Nephron (organoid): ENCODE measurements around the gene RGPD4.
"Not testable (repeated sequence)": the region's sequence is repeated elsewhere in the genome, so short reads cannot be mapped to it uniquely, and the experiment has no call there.

Experiments used
- H3K27ac Mint-ChIP-seq, 3 experiments: 2 replicates each; pipeline ENCODE4 v1.8.0; 2020; ENCODE audit warnings: mixed read lengths in 3 of 3, mild to moderate bottlenecking in 2 of 3, moderate library complexity in 1 of 3
- H3K27me3 Mint-ChIP-seq: 2 replicates; pipeline ENCODE4 v1.8.0; 2021; ENCODE audit warnings: low read depth, mild to moderate bottlenecking, moderate library complexity, mixed read lengths
- H3K36me3 Mint-ChIP-seq: 2 replicates; pipeline ENCODE4 v1.8.0; 2020; ENCODE audit warnings: low read depth, mixed read lengths
- H3K4me1 Mint-ChIP-seq: 2 replicates; pipeline ENCODE4 v1.8.0; 2020; ENCODE audit warnings: mixed read lengths
- H3K4me3 Mint-ChIP-seq, 3 experiments: 2 replicates each; pipeline ENCODE4 v1.8.0; 2020; ENCODE audit warnings: mild to moderate bottlenecking in 3 of 3, mixed read lengths in 3 of 3, moderate library complexity in 2 of 3
- H3K9me3 Mint-ChIP-seq: 2 replicates; pipeline ENCODE4 v1.8.0; 2020; ENCODE audit warnings: mixed read lengths
- CTCF ChIP-seq, 3 experiments: fragments of 200-600 bp; sonication (generic); IDR thresholded peaks; one replicate each; pipeline ENCODE4 v1.5.0; 2021; ENCODE audit warnings: antibody characterized with exemption in 3 of 3; ENCODE audit not compliant: unreplicated experiment in 3 of 3

Gene RGPD4

GRCh38 chr2:107833618-107834017, 6.9 kb downstream of the RGPD4 start:
- H3K27me3 Mint-ChIP-seq, H3K4me1 Mint-ChIP-seq, H3K4me3 Mint-ChIP-seq, H3K27ac Mint-ChIP-seq, H3K36me3 Mint-ChIP-seq, H3K9me3 Mint-ChIP-seq: not testable (repeated sequence)
- peak in 1 of 3 experiments; percentile 10 for TF ChIP-seq CTCF (IDR thresholded peaks at IDR 0.05; ENCODE audit: unreplicated experiment in 3 of 3)

- not testable (repeated sequence) for H3K9me3 Mint-ChIP-seq, H3K4me3 Mint-ChIP-seq, H3K27ac Mint-ChIP-seq, H3K36me3 Mint-ChIP-seq, H3K27me3 Mint-ChIP-seq, H3K4me1 Mint-ChIP-seq
Measured at GRCh38 chr2:107916121-107916520, 89.4 kb downstream of the RGPD4 start.

GRCh38 chr2:107916696-107917370, 90.1 kb downstream of the RGPD4 start:
- not testable (repeated sequence) for H3K9me3 Mint-ChIP-seq, H3K36me3 Mint-ChIP-seq, H3K4me1 Mint-ChIP-seq, H3K27me3 Mint-ChIP-seq, H3K4me3 Mint-ChIP-seq, H3K27ac Mint-ChIP-seq

- peaks cover 11% of the 10 kb centered on the region for H3K4me1 Mint-ChIP-seq
- no peaks in the 10 kb centered on the region for H3K27me3 Mint-ChIP-seq
- H3K27ac Mint-ChIP-seq = no peak overlapping the region
- H3K4me3 Mint-ChIP-seq = no peak overlapping the region
- TF ChIP-seq CTCF (IDR thresholded peaks at IDR 0.05; ENCODE audit: unreplicated experiment in 3 of 3) = no peak
- peaks cover 3% of the 10 kb centered on the region for H3K9me3 Mint-ChIP-seq
- H3K36me3 Mint-ChIP-seq = no peaks in the 10 kb centered on the region
Measured at GRCh38 chr2:107927034-107927534, 100.4 kb downstream of the RGPD4 start.

- Mint-ChIP-seq H3K4me1 (peaks cover 25% of the 10 kb centered on the region), H3K27me3 (peaks cover 5% of the 10 kb centered on the region), H3K4me3 (no peak overlapping the region), H3K27ac (peak overlapping the region; percentile 39 to 76 (median 47)), H3K36me3 (no peaks in the 10 kb centered on the region), H3K9me3 (no peaks in the 10 kb centered on the region)
- no peak for TF ChIP-seq CTCF (IDR thresholded peaks at IDR 0.05; ENCODE audit: unreplicated experiment in 3 of 3)
Measured at GRCh38 chr2:107931412-107931811, 104.7 kb downstream of the RGPD4 start.

GRCh38 chr2:107932488-107932887, 105.8 kb downstream of the RGPD4 start:
- no peak for TF ChIP-seq CTCF (IDR thresholded peaks at IDR 0.05; ENCODE audit: unreplicated experiment in 3 of 3)
- no peaks in the 10 kb centered on the region for H3K36me3 Mint-ChIP-seq
- no peak overlapping the region for H3K4me3 Mint-ChIP-seq
- H3K9me3 Mint-ChIP-seq = no peaks in the 10 kb centered on the region
- H3K27ac Mint-ChIP-seq = peak overlapping the region; percentile 39 to 76 (median 47)
- H3K27me3 Mint-ChIP-seq = peaks cover 5% of the 10 kb centered on the region
- H3K4me1 Mint-ChIP-seq = peaks cover 29% of the 10 kb centered on the region

GRCh38 chr2:107932979-107933378, 106.3 kb downstream of the RGPD4 start:
- H3K9me3 Mint-ChIP-seq = no peaks in the 10 kb centered on the region
- peak; percentile 71 to 75 (median 71) for TF ChIP-seq CTCF (IDR thresholded peaks at IDR 0.05; ENCODE audit: unreplicated experiment in 3 of 3)
- H3K4me3 Mint-ChIP-seq = no peak overlapping the region
- no peaks in the 10 kb centered on the region for H3K36me3 Mint-ChIP-seq
- H3K27ac Mint-ChIP-seq = peak overlapping the region; percentile 39 to 76 (median 47)
- peaks cover 5% of the 10 kb centered on the region for H3K27me3 Mint-ChIP-seq
- H3K4me1 Mint-ChIP-seq = peaks cover 29% of the 10 kb centered on the region
